Suprapubic skin (tissue), 4 donors: Measurements from ENCODE around the gene CTNNA3. TPM values are rescaled to one million over a fixed set of nuclear protein-coding genes. Genes with fewer than 3 reads are reported as not detected.

Experiments used
- DNase-seq, 2 donors: peaks; one replicate each; pipeline ENCODE4 v3.0.0-alpha.2; 2019; ENCODE audit warnings: low spot score in 2 of 2
- H3K27ac ChIP-seq: fragments of 200-600 bp; sonication (generic); one replicate; pipeline ENCODE4 v1.5.1; 2019
- H3K27me3 ChIP-seq: fragments of 200-600 bp; sonication (generic); one replicate; pipeline ENCODE4 v1.5.1; 2019
- H3K36me3 ChIP-seq: fragments of 200-600 bp; sonication (generic); one replicate; pipeline ENCODE4 v1.5.1; 2019
- H3K4me1 ChIP-seq: fragments of 200-600 bp; sonication (generic); one replicate; pipeline ENCODE4 v1.5.1; 2019
- H3K4me3 ChIP-seq: fragments of 200-600 bp; sonication (generic); one replicate; pipeline ENCODE4 v1.5.1; 2019; ENCODE audit warnings: mild to moderate bottlenecking
- H3K9me3 ChIP-seq: fragments of 200-600 bp; sonication (generic); one replicate; pipeline ENCODE4 v1.5.1; 2019
- CTCF ChIP-seq, 2 donors: fragments of 200-600 bp in 1 of 2; fragments of 450-650 bp in 1 of 2; sonication (generic) in 1 of 2; IDR thresholded peaks; one replicate each; pipeline ENCODE4 v1.5.1; 2016 to 2019; ENCODE audit warnings: antibody characterized with exemption in 2 of 2, mild to moderate bottlenecking in 1 of 2, moderate library complexity in 1 of 2
- EP300 ChIP-seq: sonication (generic); formaldehyde crosslinking; IDR thresholded peaks from one replicate; pipeline ENCODE4 v1.6.1; 2017; ENCODE audit warnings: antibody characterized with exemption
- POLR2A ChIP-seq, 2 donors: fragments of 450-650 bp; IDR thresholded peaks; one replicate each; pipeline ENCODE4 v1.6.1; 2017; ENCODE audit warnings: antibody characterized with exemption in 2 of 2, mild to moderate bottlenecking in 2 of 2, moderate library complexity in 2 of 2
- POLR2AphosphoS5 ChIP-seq, 3 donors: sonication (generic); formaldehyde crosslinking; IDR thresholded peaks; one replicate each; pipeline ENCODE4 v1.6.1; 2017; ENCODE audit warnings: antibody characterized with exemption in 3 of 3
- WGBS: methylation state at CpG from one replicate; pipeline ENCODE4 v1.1.5; 2018; 5-methylcytosine and 5-hydroxymethylcytosine counted together
- total RNA-seq, 4 donors: library from RNA; depleted of rRNA; stranded (reverse); fragments of >200 nt; gene quantifications; one replicate each; pipeline ENCODE4 v1.1.0, GENCODE V29; 2016

Gene CTNNA3
- total RNA-seq, 4 donors from 2014 or later, result 0.08 to 0.29 (median 0.21) TPM

GRCh38 chr10:66538908-66539307 lies 1157.1 kb downstream of the CTNNA3 start:
- no peak for DNase-seq
- H3K27ac ChIP-seq, result no peak overlapping the region
- WGBS, result 77% methylated on average over 3 of the region's 3 CpGs
- no peaks in the 10 kb centered on the region for H3K9me3 ChIP-seq
- H3K36me3 ChIP-seq, result no peaks in the 10 kb centered on the region
- TF ChIP-seq POLR2AphosphoS5 (IDR thresholded peaks at IDR 0.05) (no peak), CTCF (IDR thresholded peaks at IDR 0.05) (no peak), POLR2A (IDR thresholded peaks at IDR 0.05) (no peak), EP300 (no peak)
- no peaks in the 10 kb centered on the region for H3K27me3 ChIP-seq
- no peak overlapping the region for H3K4me3 ChIP-seq
- H3K4me1 ChIP-seq, result no peaks in the 10 kb centered on the region

- Histone ChIP-seq H3K9me3 (no peaks in the 10 kb centered on the region), H3K4me1 (no peaks in the 10 kb centered on the region), H3K4me3 (no peak overlapping the region), H3K27ac (no peak overlapping the region), H3K36me3 (no peaks in the 10 kb centered on the region), H3K27me3 (no peaks in the 10 kb centered on the region)
- WGBS, result 54% methylated on average over 3 of the region's 3 CpGs
- DNase-seq, result no peak
- TF ChIP-seq CTCF (IDR thresholded peaks at IDR 0.05) (no peak), EP300 (no peak), POLR2A (IDR thresholded peaks at IDR 0.05) (no peak), POLR2AphosphoS5 (IDR thresholded peaks at IDR 0.05) (no peak)
Observed at GRCh38 chr10:66538371-66538770, 1157.6 kb downstream of the CTNNA3 start.

- TF ChIP-seq EP300 (no peak), POLR2AphosphoS5 (IDR thresholded peaks at IDR 0.05) (no peak), POLR2A (IDR thresholded peaks at IDR 0.05) (no peak), CTCF (IDR thresholded peaks at IDR 0.05) (no peak)
- no peaks in the 10 kb centered on the region for H3K27me3 ChIP-seq
- H3K4me1 ChIP-seq, result no peaks in the 10 kb centered on the region
- no peaks in the 10 kb centered on the region for H3K36me3 ChIP-seq
- no peak overlapping the region for H3K27ac ChIP-seq
- 96% methylated on average over 1 of the region's 1 CpG for WGBS
- no peak overlapping the region for H3K4me3 ChIP-seq
- no peaks in the 10 kb centered on the region for H3K9me3 ChIP-seq
- no peak for DNase-seq
Observed at GRCh38 chr10:66537186-66537585, 1158.8 kb downstream of the CTNNA3 start.

- WGBS, result 80% methylated on average over 1 of the region's 1 CpG
Observed at GRCh38 chr10:66535439-66535838, 1160.6 kb downstream of the CTNNA3 start.

GRCh38 chr10:66534866-66535265 lies 1161.1 kb downstream of the CTNNA3 start:
- no peaks in the 10 kb centered on the region for H3K9me3 ChIP-seq
- TF ChIP-seq POLR2AphosphoS5 (IDR thresholded peaks at IDR 0.05) (no peak), EP300 (no peak)
- no peaks in the 10 kb centered on the region for H3K4me1 ChIP-seq
- DNase-seq, result no peak
- 92% methylated on average over 1 of the region's 1 CpG for WGBS
- no peak overlapping the region for H3K27ac ChIP-seq
- H3K36me3 ChIP-seq, result no peaks in the 10 kb centered on the region
- no peak overlapping the region for H3K4me3 ChIP-seq
- no peaks in the 10 kb centered on the region for H3K27me3 ChIP-seq

More at GRCh38 chr10:66535439-66535838, 1160.6 kb downstream of the CTNNA3 start:
- Histone ChIP-seq H3K27me3 (no peaks in the 10 kb centered on the region), H3K4me1 (no peaks in the 10 kb centered on the region), H3K9me3 (no peaks in the 10 kb centered on the region), H3K27ac (no peak overlapping the region), H3K36me3 (no peaks in the 10 kb centered on the region), H3K4me3 (no peak overlapping the region)
- TF ChIP-seq POLR2AphosphoS5 (IDR thresholded peaks at IDR 0.05), result no peak
- no peak for TF ChIP-seq EP300
- TF ChIP-seq POLR2A (IDR thresholded peaks at IDR 0.05), result no peak
- no peak for TF ChIP-seq CTCF (IDR thresholded peaks at IDR 0.05)
- DNase-seq, result no peak

- 28% methylated on average over 1 of the region's 1 CpG for WGBS
- H3K4me1 ChIP-seq, result no peaks in the 10 kb centered on the region
Observed at GRCh38 chr10:66521506-66521905, 1174.5 kb downstream of the CTNNA3 start.

More at GRCh38 chr10:66521506-66521905, 1174.5 kb downstream of the CTNNA3 start:
- Histone ChIP-seq H3K36me3 (no peaks in the 10 kb centered on the region), H3K27me3 (no peaks in the 10 kb centered on the region), H3K27ac (no peak overlapping the region), H3K9me3 (no peaks in the 10 kb centered on the region), H3K4me3 (no peak overlapping the region)
- no peak for DNase-seq
- no peak for TF ChIP-seq POLR2A (IDR thresholded peaks at IDR 0.05)
